ENCODE data around the gene TNFRSF8.
"Not testable (repeated sequence)": the region's sequence is repeated elsewhere in the genome, so short reads cannot be mapped to it uniquely, and the experiment has no call there.

Gene TNFRSF8

GRCh38 chr1:12038356-12039163 lies 24.5 kb upstream of the TNFRSF8 start:
- in situ Hi-C loops (cut with MboI; ENCODE audit: low sequenced_read_pairs), result no loop called here

DNA sequence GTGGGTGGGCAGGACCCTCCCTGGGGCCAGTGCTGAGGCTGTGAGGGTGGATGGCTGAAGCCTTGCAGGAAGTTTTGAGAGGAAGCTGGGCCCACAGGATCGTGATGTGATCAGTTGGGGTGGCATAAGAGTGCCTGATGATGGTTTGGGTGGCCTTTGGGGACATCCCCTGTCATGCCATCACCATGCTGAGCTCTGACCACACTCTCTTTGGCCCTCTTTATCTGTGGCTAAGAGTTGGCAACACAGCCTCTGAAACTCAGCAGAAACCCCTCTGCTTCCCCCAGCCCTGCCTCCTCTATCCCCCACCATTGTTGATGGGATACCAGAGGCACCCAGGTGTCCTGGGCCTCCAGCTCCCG lies 24.0 kb upstream of the TNFRSF8 start:
- in situ Hi-C loops (cut with MboI; ENCODE audit: low sequenced_read_pairs), result no loop called here

DNA sequence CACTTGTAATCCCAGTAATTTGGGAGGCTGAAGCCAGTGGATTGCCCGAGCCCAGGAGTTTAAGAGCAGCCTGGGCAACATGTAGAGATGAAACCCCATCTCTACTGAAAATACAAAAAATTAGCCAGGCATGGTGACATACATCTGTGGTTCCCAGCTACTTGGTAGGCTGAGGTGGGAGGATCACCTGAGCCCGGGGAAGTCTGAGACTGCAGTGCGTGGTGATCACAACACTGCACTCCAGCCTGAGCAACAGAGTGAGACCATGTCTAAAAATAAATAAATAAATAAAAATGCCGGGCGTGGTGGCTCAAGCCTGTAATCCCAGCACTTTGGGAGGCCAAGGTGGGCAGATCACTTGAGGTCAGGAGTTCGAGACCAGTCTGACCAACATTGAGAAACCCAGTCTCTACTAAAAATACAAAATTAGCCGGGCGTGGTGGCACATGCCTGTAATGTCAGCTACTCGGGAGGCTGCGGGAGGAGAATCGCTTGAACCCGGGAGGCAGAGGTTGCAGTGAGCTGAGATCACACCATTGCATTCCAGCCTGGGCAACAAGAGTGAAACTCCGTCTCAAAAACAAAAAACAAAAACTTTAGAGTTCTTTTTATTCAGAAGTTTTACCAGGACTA lies 23.2 kb upstream of the TNFRSF8 start:
- in situ Hi-C loops (cut with MboI; ENCODE audit: low sequenced_read_pairs), result not testable (repeated sequence)

DNA sequence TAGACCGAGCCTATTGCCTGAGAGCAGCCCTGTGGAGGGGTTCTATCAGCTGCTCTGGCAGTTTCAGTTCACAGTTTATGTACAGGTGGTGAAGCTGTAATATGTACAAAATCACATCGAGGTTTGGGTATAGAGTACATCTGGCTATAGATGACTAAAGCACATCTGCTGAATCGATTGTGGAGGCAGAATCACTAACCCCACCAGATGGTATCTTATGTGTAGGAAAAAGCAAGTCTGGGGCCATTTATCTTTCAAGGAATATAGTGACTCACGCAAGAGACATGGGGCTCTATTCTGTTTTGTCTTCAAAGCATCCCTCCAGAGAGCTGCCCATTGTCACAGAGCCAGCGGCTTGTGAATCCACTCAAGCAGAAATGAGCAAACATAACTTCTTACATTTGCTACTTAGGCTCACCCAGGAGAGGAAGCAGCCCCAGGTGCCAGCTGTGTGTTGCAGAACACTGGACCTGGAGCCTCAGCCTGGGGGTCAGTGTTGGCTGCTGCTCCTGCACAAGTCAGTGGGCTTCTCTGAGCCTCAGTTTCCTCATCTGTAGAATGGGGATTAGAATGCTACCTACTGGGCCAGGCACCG lies 22.5 kb upstream of the TNFRSF8 start:
- in situ Hi-C loops (cut with MboI; ENCODE audit: low sequenced_read_pairs), result no loop called here

DNA sequence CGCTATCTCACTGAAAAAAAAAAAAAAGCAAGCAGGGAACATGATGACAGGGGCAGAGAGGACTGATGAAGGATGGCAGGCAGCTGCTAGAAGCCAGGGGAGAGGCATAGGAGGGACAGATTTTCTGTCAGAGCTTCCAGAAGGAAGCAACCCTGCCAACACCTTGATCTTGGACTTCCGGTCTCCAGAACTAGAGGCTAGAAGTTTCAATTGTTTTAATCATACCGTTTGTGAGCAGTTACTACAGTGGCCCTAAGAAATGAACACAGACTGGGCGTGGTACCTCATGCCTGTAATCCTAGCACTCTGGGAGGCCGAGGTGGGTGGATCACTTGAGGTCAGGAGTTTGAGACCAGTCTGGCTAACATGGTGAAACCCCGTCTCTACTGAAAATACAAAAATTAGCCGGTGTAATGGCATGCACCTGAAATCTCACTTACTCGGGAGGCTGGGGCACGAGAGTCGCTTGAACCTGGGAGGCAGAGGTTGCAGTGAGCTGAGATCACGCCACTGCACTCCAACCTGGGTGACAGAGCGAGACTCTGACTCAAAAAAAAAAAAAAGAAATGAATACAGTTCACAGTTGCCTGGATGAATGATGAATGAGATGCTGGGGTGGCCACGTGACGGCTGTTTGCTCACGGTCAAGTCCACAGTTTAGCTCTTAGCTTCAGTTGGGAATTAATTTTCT lies 18.8 kb upstream of the TNFRSF8 start:
- in situ Hi-C loops (cut with MboI; ENCODE audit: low sequenced_read_pairs), result not testable (repeated sequence)

DNA sequence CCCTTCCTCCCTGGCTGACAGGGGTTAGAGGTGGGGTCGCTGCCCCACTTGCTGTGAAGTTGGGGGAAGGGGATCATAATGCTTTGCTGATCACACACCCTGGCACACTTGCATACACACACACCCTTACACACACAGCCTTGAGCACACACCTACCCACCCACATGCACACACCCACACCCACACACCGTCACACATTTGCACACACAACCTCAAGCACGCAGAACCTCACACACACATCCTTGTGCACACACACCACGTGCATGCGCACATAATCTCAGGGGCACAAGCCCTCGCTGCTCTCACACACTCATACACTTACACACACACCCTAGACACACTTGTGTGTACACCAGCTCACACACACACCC lies 16.4 kb upstream of the TNFRSF8 start:
- in situ Hi-C loops (cut with MboI; ENCODE audit: low sequenced_read_pairs), result no loop called here

DNA sequence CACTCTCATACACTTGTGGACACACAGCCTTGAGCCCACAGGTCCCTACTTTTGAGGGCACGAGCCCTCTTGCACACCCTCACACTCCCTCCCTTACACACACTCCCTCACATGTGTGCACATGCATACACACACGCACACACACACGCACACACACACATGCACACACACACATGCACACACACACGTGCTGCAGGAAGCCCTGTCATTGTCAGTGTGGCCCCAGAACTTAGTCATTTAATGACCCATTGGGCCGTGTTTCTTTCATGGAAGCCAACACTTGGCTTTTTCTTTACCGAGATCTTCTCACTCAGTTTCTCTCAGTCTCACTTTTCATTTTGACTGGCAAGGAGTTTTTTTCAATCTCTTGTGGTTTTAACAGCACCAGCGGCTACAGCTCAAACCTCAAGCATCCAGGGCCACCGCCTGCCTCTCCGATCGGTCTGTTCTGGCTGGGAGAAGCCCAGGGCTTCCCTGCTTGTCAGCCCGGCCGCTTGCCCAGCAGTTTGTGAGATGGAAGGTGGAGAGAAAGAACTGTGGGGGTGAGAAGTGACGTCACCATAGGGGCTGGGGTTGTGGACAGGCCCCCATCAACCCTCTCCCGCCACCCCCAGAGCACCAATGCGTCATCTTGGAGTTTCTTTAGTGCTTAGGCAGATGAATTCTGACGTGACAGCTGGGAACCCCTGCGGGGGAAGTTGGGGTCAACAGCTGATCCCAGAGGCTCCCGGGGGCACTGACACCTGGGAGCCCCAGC lies 15.8 kb upstream of the TNFRSF8 start:
- in situ Hi-C loops (cut with MboI; ENCODE audit: low sequenced_read_pairs), result no loop called here

- in situ Hi-C loops (cut with MboI; ENCODE audit: low sequenced_read_pairs), result no loop called here
These were observed 14.7 kb upstream of the TNFRSF8 start for GRCh38 chr1:12048372-12048771.

GRCh38 chr1:12049616-12050015 lies 13.5 kb upstream of the TNFRSF8 start:
- in situ Hi-C loops (cut with MboI; ENCODE audit: low sequenced_read_pairs), result no loop called here

GRCh38 chr1:12051361-12051760 lies 11.7 kb upstream of the TNFRSF8 start:
- in situ Hi-C loops (cut with MboI; ENCODE audit: low sequenced_read_pairs), result no loop called here

- in situ Hi-C loops (cut with MboI; ENCODE audit: low sequenced_read_pairs), result no loop called here
These were observed 11.0 kb upstream of the TNFRSF8 start for GRCh38 chr1:12052008-12052573.

DNA sequence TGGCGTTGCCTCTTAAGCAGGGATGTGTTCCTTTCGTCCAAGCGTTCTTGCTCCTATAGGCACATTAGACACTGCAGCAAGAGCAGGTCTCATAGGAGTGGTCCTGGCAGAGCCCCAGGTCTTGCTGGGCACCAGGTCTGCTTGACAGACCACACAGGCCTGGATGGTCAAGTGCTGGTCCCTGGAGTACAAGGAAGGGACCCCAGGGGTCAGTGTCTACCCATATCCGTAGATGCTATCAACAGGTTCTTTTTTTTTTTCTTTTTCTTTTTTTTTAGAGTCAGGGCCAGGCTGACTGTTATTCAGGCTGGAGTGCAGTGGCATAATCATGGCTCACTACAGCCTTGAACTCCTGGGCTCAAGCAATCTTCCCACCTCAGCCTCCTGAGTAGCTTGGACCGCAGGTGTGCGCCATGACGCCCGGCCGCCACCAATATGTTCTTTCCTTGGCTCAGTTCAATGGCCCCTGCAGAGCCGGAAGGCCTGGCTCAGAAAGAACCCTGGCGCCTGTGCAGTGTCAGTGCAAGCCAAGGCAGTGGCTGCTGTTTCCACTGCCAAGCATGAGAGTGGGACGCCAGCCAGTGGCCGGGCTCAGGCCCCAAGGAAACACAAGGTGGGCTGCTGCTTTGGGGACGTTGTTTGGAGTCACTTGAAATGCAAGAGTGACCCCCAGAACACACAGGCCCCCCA lies 10.0 kb upstream of the TNFRSF8 start:
- in situ Hi-C loops (cut with MboI; ENCODE audit: low sequenced_read_pairs), result no loop called here

DNA sequence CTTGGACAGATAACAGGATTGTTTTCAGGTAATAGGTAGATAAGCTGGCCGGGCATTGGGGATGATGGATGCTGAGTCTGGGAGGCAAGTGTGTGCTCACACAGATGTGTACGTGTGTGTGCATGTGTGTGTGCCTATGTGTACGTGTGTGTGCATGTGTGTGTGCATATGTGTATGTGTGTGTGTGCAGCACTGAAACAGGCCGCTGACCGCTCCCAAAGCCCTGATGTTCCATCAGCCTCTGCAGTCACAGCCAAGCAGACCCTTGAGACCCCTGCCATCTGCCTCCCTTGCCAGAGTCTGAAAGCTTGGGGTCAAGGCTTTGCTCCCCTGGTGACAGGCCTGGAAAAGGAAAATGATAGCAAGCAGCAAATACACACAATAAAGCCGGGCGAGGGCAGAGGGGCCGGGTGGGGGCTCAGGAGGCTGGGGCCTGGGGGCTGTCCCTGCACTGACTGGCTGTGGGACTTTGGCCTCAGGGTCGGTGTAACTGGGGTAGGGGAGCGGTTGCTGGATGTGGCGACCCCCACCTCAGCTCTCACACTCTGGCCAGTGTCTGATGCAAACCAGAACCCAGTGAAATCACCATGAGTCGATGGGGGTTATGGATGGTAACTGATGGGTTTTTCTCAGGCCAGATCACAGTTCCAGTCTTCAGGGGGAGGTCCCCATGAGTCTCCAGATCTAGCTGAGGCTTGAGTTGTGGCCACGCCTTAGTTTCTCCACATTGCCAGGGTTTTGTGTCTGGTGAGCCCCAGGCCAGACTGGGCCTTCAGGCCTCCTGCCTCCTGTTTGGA lies 9.2 kb upstream of the TNFRSF8 start:
- in situ Hi-C loops (cut with MboI; ENCODE audit: low sequenced_read_pairs), result no loop called here

GRCh38 chr1:12055259-12055658 lies 7.8 kb upstream of the TNFRSF8 start:
- in situ Hi-C loops (cut with MboI; ENCODE audit: low sequenced_read_pairs), result no loop called here

GRCh38 chr1:12056331-12056841 lies 6.7 kb upstream of the TNFRSF8 start:
- in situ Hi-C loops (cut with MboI; ENCODE audit: low sequenced_read_pairs), result no loop called here

DNA sequence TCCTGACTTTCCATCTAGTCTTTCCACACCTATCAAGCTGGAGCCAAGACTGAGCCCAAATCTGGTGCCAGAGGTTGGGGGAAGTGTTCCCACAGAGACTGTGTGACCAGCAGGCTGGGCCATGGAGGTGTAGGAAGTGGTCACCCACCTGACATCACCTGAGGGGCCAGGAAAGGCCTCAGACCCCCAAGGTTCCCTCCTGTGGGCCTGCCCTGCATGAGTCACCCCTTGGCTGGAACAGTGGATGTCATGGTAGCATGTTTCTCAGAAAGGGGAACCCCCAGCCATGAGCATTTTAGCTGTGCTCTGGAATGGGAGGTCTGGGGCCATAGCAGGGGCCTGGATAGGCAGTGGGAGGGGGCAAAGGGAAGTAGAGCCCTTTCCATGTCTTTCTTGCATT lies 5.7 kb upstream of the TNFRSF8 start:
- in situ Hi-C loops (cut with MboI; ENCODE audit: low sequenced_read_pairs), result no loop called here

DNA sequence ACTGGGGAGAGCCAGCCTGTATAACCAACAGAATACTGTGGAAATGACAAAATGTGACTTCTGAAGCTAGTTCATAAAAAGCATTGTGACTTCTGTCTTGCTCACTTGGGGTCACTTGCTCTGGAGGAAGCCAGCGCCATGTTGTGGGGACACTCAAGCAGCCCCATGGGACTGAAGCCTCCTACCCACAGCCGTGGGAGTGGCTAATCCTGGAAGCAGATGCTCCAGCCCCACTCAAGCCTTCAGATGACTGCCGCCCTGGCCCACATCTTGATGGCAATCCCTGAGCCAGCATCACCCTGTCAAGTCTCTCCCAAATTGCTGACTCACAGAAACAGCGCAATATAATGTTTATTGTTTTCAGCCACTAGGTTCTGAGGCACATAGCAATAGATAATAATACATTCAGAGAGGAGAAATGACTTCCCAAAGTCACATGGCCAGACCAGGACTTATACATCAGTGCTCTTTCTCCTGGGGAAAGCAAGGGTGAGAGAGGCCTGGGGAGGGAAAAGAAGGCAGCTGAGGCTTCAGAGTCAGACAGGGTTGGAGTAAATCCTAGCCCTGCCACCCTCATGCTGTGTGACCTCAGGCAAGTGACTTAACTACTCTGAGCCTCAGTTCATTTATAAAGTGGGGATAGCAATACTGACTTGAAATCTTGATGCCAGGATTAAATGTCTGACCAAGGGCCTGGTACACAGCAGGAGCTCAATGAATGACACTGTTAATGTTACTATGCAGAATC lies 5.0 kb upstream of the TNFRSF8 start:
- in situ Hi-C loops (cut with MboI; ENCODE audit: low sequenced_read_pairs), result no loop called here

GRCh38 chr1:12059226-12059625 lies 3.9 kb upstream of the TNFRSF8 start:
- in situ Hi-C loops (cut with MboI; ENCODE audit: low sequenced_read_pairs), result no loop called here
